GM18858 (cell line): ENCODE measurements around the gene HES3.
A peak's percentile ranks its signal among the peaks of the same experiment; 100 is the strongest.

Experiments used
- ATAC-seq: cut with Tn5 transposase; IDR thresholded peaks from one replicate; pipeline ENCODE4 v1.9.1; 2021; ENCODE audit not compliant: unreplicated experiment

HES3 gene, protein sequence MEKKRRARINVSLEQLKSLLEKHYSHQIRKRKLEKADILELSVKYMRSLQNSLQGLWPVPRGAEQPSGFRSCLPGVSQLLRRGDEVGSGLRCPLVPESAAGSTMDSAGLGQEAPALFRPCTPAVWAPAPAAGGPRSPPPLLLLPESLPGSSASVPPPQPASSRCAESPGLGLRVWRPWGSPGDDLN

GRCh38 chr1:6243993-6244392, at the start of gene HES3:
TSS of gene HES3 (plus strand) at chr1:6244179. CDS start at chr1:6244366, 187 bp downstream.
- ATAC-seq, result no peak

GRCh38 chr1:6197746-6198427, 46.1 kb upstream of the HES3 start:
- no peak for ATAC-seq

DNA sequence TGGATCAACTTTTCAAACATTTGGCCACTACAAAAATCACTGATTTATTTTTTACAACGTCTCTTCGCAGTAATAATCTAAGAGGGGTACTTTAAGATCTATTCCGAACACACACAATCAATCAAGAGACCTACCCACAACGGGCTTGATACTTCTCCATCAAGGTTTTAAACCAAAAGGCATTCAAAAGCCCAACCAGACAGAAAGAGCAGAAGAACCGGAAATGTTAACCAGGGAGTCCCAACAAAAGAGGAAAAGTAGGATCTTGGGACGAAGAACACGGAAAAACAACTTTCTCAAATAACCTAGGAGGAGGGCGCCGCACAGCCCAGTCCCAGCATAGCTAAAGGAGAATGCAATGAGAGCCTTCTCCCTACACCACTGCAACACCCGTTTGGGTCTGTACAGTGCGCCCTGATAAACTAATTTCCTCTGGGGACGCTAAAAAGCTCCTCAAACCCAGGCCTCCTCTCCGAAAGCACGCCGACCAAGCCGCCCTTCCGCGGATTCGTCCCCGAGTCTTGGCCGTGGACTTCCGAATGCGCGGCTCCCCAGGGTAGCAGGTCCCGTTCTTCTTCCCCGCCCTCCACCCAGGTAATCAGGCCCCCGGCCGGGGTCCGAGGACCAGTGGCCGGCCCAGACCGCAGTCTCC, 45.2 kb upstream of the HES3 start:
- ATAC-seq, result no peak

DNA sequence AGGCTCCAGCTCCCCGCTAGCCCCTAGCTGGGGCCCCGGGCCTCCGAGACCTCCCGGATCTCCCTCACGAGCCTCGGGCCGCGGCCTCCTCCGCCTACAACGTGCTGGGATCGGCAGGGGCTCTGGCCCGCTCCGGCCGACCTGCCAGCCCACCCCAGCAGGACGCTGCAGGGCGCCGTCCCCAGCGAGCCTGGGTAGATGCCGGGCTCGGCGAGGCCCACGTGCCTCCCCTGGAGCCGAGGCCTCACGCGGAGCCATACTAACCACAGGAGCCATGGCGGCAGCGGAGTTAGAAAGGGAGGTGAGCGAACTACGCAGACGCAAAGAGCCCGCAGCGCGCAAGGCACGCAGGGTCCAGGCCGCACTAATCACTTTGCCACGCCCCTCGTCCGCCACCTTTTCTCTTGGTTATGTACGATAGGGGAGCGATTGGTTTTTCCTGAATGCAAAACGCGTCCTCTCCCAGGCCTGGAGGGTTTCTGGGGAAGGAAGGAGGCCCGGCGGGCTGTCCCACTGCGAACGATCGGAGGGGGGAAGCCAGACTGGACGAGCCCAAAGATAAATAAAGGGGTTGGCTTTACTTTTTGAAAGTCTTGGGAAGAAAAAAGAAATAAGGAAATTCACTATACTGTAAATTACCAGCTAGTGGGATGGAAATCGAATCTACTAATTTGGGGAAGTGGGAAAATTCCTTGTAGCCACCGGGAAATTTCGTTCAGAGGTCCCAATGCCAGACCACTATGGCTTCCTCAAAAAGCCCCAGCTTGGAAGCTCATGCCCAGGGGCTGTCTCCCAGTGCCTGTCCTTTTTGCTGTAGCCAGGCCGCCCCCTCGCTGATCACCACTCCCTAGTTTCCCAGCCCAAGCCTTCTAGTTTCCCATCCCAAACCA, 44.4 kb upstream of the HES3 start, which contains the start of gene RPL22:
Gene RPL22, minus strand, starts transcription at position 298 of the 890 bp plus-strand sequence. Its CDS starts 22 bp downstream, at position 276.
- peak; percentile 85 for ATAC-seq

DNA sequence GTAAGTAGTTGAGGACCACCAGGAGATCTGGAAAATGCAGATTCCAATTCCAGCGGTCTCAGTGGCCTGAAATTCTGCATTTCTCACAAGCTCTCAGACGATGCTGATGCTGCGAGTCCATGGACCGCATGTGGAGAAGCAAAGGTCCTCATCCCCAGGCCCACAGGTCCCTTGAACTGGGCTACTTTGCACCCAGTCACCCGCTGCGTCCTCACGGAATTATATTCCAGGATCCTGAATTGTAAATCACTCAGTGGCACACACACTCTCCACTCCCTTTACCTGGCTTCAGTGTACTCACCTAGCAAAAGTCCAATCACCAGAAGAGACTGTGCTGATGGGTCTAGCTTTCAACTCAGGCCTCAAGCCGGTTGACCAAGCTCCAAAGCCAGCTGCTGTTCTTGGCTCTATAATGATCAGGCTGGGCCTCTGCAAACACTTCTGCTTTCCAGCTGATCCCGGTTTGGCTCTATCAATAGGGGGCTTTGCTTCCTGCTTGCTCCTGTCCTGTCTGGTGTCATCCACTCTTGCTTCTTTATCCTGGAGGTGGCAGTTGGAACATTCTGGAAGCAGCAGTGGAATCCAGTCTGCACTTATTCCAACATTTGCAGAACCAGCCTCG, 43.7 kb upstream of the HES3 start:
- ATAC-seq, result no peak

- ATAC-seq, result no peak
Observed at GRCh38 chr1:6202256-6202655, 41.7 kb upstream of the HES3 start.

GRCh38 chr1:6205849-6206519, 38.0 kb upstream of the HES3 start, which contains the start of gene RNF207:
TSS of gene RNF207 (plus strand) at chr1:6206119. CDS start at chr1:6206536, 417 bp downstream.
- peak; percentile 51 for ATAC-seq

- ATAC-seq, result no peak
Observed at GRCh38 chr1:6206520-6206855, 37.5 kb upstream of the HES3 start.

- ATAC-seq, result no peak
Observed at GRCh38 chr1:6207075-6207885, 36.7 kb upstream of the HES3 start.

GRCh38 chr1:6207921-6208320, 36.1 kb upstream of the HES3 start:
- ATAC-seq, result no peak

- no peak for ATAC-seq
Observed at GRCh38 chr1:6208723-6209660, 35.0 kb upstream of the HES3 start.

DNA sequence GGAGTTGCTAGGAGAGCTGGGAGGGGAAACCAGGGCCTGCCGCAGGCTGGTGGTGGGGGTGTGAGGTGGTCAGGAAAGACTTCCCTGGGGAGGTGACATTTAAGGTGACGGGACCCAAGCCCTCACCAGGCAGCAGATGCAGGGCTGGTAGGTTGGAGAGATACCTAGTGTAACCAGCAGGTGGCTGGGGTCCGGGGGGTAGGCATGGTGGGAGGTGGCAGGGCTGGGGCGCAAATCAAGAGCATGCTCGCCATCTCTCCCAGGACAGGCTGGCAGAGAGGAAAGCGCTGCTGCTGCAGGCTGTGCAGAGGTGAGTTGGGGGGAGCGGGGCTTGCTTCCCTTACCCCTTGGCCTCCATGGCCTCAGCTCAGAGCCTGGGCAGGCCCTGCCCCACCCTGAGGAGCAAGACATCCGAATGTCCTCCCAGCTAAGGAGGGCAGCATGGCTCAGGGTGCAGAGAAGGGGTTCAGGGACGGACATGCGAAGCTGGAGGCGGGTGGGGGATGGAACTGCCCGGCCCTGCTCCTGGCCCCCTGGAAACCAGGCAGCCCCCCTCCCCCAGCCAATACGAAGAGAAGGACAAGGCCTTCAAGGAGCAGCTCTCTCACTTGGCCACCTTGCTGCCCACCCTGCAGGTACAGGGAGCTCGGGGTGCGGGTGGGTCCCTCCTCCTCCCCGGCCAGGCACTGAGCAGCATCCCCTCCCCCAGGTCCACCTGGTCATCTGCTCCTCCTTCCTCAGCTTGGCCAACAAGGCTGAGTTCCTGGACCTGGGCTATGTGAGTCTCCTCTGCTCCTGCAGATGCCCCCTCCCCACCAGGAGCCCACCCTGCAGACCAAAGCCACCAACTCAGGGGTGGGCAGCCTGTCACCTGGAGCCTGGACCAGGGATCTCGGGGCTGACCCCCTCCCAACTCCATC, 34.1 kb upstream of the HES3 start:
- no peak for ATAC-seq

- ATAC-seq, result no peak
Observed at GRCh38 chr1:6210591-6211355, 33.2 kb upstream of the HES3 start.

DNA sequence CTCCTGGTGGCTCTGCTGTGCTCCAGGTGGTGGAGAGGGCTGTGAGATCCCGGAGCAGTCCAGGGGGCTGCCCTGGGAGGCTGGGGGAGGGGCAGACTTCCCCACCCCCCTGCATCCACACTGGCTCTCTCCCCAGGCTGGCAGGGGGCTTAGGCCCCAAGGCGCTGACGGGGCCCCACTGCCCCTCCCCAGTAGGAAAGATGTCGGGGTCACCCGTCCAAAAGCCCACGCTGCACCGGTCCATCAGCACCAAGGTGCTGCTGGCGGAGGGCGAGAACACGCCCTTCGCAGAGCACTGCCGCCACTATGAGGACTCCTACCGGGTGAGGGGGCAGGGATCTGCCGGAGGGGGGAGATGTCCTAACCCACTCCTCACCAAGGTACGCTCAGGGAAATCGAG, 32.2 kb upstream of the HES3 start:
- no peak for ATAC-seq

- ATAC-seq, result no peak
Observed at GRCh38 chr1:6212193-6212959, 31.6 kb upstream of the HES3 start.
